ENCODE data around the gene NINL. TPM values are rescaled to one million over a fixed set of nuclear protein-coding genes. Genes with fewer than 3 reads are reported as not detected.

Gene NINL
- total RNA-seq, 1 donor from 2014 or later, result 1.8 TPM

DNA sequence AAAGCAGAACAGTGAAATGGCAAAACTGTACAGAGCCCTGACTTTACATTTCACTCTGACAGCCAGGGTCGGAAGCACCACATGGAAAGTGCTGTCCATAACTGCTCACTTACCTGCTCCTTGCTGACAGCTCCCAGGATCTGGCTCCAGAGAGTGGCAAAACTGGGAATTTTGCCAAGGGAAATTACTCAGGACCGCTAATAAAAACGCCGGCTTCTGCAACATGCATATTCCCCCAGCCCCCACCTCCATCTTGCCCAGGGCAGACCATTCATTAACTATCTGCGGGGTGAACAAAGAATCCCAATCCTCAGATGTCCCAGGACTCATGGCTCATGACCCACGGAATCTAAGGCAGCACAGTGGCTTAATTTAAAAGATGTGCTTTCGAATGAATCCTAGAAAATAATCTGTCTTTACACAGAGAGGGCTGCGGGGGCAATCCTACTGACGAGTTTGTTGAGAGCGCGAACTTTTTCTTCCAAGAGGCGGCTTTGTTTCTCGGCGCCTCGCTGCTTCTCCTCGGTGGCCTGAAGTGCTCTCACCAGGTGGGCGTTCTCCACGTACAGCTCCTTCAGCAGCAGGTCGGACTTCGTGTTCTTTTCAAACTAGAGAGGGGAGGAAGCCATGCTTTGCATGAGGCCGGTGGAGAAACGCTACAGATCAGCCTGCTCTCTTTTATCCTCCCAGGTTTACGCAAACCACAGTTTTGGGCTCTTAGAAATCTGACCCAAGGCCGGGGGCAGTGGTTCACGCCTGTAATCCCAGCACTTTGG, 132.1 kb downstream of the NINL start:
- H3K36me3 Mint-ChIP-seq (ENCODE audit: low read depth), result peaks cover 1% of the 10 kb centered on the region
- DNase-seq, result no peak
- no peak overlapping the region for H3K27ac Mint-ChIP-seq
- ChIA-PET CTCF (no interaction called here), POLR2A (no interaction called here)
- TF ChIP-seq, protein P1, sequence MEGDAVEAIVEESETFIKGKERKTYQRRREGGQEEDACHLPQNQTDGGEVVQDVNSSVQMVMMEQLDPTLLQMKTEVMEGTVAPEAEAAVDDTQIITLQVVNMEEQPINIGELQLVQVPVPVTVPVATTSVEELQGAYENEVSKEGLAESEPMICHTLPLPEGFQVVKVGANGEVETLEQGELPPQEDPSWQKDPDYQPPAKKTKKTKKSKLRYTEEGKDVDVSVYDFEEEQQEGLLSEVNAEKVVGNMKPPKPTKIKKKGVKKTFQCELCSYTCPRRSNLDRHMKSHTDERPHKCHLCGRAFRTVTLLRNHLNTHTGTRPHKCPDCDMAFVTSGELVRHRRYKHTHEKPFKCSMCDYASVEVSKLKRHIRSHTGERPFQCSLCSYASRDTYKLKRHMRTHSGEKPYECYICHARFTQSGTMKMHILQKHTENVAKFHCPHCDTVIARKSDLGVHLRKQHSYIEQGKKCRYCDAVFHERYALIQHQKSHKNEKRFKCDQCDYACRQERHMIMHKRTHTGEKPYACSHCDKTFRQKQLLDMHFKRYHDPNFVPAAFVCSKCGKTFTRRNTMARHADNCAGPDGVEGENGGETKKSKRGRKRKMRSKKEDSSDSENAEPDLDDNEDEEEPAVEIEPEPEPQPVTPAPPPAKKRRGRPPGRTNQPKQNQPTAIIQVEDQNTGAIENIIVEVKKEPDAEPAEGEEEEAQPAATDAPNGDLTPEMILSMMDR (IDR thresholded peaks at IDR 0.05), result no peak
- ATAC-seq (ENCODE audit: low read depth), result no peak
- intact Hi-C loops (cut with micrococcal nuclease), result no loop called here
- no peaks in the 10 kb centered on the region for H3K27me3 Mint-ChIP-seq
- H3K4me1 Mint-ChIP-seq, result no peaks in the 10 kb centered on the region
- H3K9me3 Mint-ChIP-seq, result no peaks in the 10 kb centered on the region
- H3K4me3 Mint-ChIP-seq, result no peak overlapping the region

DNA sequence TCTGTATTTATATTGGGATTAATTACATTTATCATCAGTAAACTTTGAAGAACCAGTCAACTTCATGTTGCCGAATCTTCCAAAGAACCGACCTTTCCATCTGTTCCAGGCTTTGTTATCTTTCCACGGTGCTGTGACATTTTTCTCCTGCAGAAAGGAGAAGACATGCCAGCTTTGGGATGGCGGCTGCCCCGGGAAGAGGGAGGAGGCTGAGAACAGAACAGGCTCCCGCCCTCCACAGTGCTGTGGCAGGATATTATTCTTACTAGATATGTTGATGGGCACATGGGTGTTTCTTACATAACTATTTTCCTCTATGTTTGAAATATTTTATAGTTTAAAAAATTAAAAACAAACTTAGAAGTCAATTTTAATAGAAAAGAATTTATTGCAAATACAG, 133.0 kb downstream of the NINL start:
- no peak for DNase-seq
- Mint-ChIP-seq H3K9me3 (no peaks in the 10 kb centered on the region), H3K36me3 (ENCODE audit: low read depth) (peaks cover 1% of the 10 kb centered on the region), H3K4me3 (no peak overlapping the region), H3K27ac (no peak overlapping the region), H3K4me1 (no peaks in the 10 kb centered on the region), H3K27me3 (no peaks in the 10 kb centered on the region)
- TF ChIP-seq, protein P1 (IDR thresholded peaks at IDR 0.05), result no peak
- POLR2A ChIA-PET, result no interaction called here
- CTCF ChIA-PET, result no interaction called here
- intact Hi-C loops (cut with micrococcal nuclease), result no loop called here
- ATAC-seq (ENCODE audit: low read depth), result no peak

DNA sequence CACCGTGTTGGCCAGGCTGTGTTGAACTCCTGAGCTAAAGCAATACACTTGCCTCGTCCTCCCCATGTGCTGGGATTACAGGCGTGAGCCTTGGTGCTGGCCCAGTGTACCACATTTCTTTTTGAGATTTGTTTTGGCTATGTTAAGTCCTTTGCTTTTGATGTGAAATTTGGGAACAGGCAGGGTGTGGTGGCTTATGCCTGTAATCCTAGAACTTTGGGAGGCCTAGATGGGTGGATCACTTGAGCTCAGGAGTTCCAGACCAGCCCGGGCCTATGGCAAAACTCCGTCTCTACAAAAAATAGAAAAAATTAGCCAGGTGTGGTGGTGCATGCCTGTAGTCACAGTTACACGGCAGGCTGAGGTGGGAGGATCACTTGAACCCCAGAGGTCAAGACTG, 137.7 kb downstream of the NINL start:
- Mint-ChIP-seq H3K4me3 (no peak overlapping the region), H3K27ac (no peak overlapping the region), H3K4me1 (no peaks in the 10 kb centered on the region), H3K27me3 (no peaks in the 10 kb centered on the region), H3K9me3 (no peaks in the 10 kb centered on the region), H3K36me3 (ENCODE audit: low read depth) (peaks cover 7% of the 10 kb centered on the region)
- TF ChIP-seq, protein P1 (IDR thresholded peaks at IDR 0.05), result no peak
- CTCF ChIA-PET, result no interaction called here
- DNase-seq (no peak), ATAC-seq (ENCODE audit: low read depth) (no peak)
- intact Hi-C loops (cut with micrococcal nuclease), result no loop called here
- POLR2A ChIA-PET, result no interaction called here

DNA sequence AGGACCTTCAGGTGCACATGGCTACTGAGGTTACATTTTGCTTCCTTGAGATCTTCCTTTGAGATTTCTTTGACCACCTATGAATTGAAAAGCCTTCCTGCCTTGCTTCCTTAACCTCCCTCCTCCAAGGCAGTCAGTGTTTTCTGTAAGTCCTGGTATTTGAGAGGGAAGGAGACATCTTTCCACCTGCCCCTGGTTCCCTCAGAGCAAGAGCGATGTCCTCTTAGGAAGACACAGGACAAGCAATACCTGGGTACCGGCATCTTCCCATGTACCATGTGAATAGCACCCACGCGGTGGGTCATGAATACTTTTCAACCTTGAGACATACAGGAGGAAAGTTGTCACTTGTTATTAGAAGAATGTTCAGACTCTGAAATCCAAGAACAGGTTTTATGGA, 140.8 kb downstream of the NINL start:
- peaks cover 7% of the 10 kb centered on the region for H3K36me3 Mint-ChIP-seq (ENCODE audit: low read depth)
- POLR2A ChIA-PET, result no interaction called here
- H3K9me3 Mint-ChIP-seq, result no peaks in the 10 kb centered on the region
- H3K27me3 Mint-ChIP-seq, result no peaks in the 10 kb centered on the region
- H3K4me1 Mint-ChIP-seq, result peaks cover 6% of the 10 kb centered on the region
- ATAC-seq (ENCODE audit: low read depth) (no peak), DNase-seq (no peak)
- TF ChIP-seq, protein P1 (IDR thresholded peaks at IDR 0.05), result no peak
- no peak overlapping the region for H3K27ac Mint-ChIP-seq
- H3K4me3 Mint-ChIP-seq, result no peak overlapping the region
- intact Hi-C loops (cut with micrococcal nuclease), result no loop called here
- CTCF ChIA-PET, result no interaction called here

DNA sequence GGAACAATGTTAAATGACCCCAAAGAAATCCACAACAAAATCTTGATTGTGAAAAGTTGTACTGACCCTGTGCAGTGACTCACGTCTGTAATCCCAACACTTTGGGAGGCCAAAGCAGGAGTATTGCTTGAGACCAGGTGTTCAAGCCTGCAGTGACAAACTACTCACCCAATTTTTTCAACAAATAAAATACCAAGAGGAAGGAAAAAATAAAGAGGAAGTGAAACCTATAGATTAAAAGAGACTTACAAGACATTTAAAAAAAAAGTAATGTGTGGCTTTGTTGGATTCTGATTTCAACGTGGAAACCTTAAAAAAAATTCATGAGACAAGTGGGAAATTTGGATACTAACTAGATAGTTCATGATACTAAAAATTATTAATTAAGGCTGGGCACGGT, 146.0 kb downstream of the NINL start:
- intact Hi-C loops (cut with micrococcal nuclease), result no loop called here
- H3K27ac Mint-ChIP-seq, result peak overlapping the region; percentile 7
- DNase-seq (no peak), ATAC-seq (ENCODE audit: low read depth) (peak; percentile 28)
- TF ChIP-seq, protein P1 (IDR thresholded peaks at IDR 0.05), result no peak
- no peaks in the 10 kb centered on the region for H3K36me3 Mint-ChIP-seq (ENCODE audit: low read depth)
- H3K4me3 Mint-ChIP-seq, result no peak overlapping the region
- H3K27me3 Mint-ChIP-seq, result no peaks in the 10 kb centered on the region
- CTCF ChIA-PET, result no interaction called here
- H3K4me1 Mint-ChIP-seq, result peaks cover 14% of the 10 kb centered on the region
- no peaks in the 10 kb centered on the region for H3K9me3 Mint-ChIP-seq
- POLR2A ChIA-PET, result no interaction called here
